ENCODE data around the gene HOXA3.

- TF ChIP-seq POLR2AphosphoS5 (IDR thresholded peaks at IDR 0.05) (no peak), POLR2A (IDR thresholded peaks at IDR 0.05) (no peak)
Observed at GRCh38 chr7:27158436-27159265, 6.3 kb upstream of the HOXA3 start.
